ENCODE results near the gene CREB3L2. TPM values are rescaled to one million over a fixed set of nuclear protein-coding genes. Genes with fewer than 3 reads are reported as not detected.
"Not testable (repeated sequence)": the region's sequence is repeated elsewhere in the genome, so short reads cannot be mapped to it uniquely, and the experiment has no call there.

The CREB3L2 gene
- total and polyA plus RNA-seq, 11 donors: 4.0 to 40.6 (median 21.8) TPM

DNA sequence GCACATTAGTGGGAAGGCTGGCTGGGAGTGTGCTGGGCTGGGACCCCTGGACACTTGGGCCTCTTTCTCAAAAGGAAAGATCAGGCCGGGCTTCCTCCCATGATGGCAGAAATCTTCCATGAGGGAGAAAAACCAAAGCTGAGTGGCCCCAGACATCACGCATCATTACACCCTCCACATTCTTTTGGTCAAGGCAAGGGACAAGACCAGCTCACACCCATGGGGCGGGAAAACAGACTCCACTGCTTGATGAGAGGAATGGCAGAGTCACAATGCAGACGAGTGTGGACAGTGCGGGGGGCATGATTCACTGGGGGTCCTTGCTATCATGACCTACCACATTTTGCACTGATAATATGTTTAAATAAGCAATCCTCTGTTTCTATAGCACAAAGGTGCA, 73.3 kb downstream of the CREB3L2 start:
- peaks cover 0 to 46% (median 22%) of the 10 kb centered on the region in 12 donors for H3K4me1 ChIP-seq

GRCh38 chr7:137927386-137927785, 74.5 kb downstream of the CREB3L2 start:
- Histone ChIP-seq H3K4me1 (peaks cover 0 to 33% (median 11%) of the 10 kb centered on the region in 12 donors), H3K27me3 (no peaks in the 10 kb centered on the region), H3K36me3 (peaks cover 0 to 49% (median 26%) of the 10 kb centered on the region in 9 donors), H3K9me3 (no peaks in the 10 kb centered on the region), H3K4me3 (no peak overlapping the region), H3K27ac (no peak overlapping the region)
- no peak for TF ChIP-seq CTCF (IDR thresholded peaks at IDR 0.05)
- no peak for TF ChIP-seq POLR2A (IDR thresholded peaks at IDR 0.05)
- DNase-seq (no peak), ATAC-seq (no peak)
- intact Hi-C loops (cut with DNase I): no loop called here

More for the DNA sequence above, 73.3 kb downstream of the CREB3L2 start:
- Histone ChIP-seq H3K27ac (no peak overlapping the region), H3K27me3 (no peaks in the 10 kb centered on the region), H3K36me3 (peaks cover 0 to 42% (median 21%) of the 10 kb centered on the region in 9 donors), H3K9me3 (no peaks in the 10 kb centered on the region), H3K4me3 (no peak overlapping the region)
- ATAC-seq (no peak), DNase-seq (no peak)
- 97 to 100% (median 98%) methylated on average over 5 of the region's 5 CpGs for WGBS, 4 donors
- TF ChIP-seq POLR2A (IDR thresholded peaks at IDR 0.05) (no peak), CTCF (IDR thresholded peaks at IDR 0.05) (no peak)
- intact Hi-C loops (cut with DNase I): no loop called here

DNA sequence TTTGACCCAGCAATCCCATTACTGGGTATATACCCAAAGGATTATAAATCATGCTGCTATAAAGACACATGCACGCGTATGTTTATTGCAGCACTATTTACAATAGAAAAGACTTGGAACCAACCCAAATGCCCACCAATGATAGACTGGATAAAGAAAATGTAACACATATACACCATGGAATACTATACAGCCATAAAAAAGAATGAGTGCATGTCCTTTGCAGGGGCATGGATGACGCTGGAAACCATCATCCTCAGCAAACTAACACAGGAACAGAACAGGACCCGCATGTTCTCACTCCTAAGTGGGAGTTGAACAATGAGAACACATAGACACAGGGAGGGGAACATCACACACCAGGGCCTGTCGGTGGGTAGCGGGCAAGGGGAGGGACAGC, 75.7 kb downstream of the CREB3L2 start:
- H3K27ac ChIP-seq; H3K9me3 ChIP-seq; intact Hi-C loops (cut with DNase I); DNase-seq; H3K4me3 ChIP-seq; H3K27me3 ChIP-seq; ATAC-seq: not testable (repeated sequence)
- peaks cover 0 to 49% (median 26%) of the 10 kb centered on the region in 9 donors for H3K36me3 ChIP-seq
- WGBS, 4 donors: 96 to 99% (median 98%) methylated on average over 6 of the region's 6 CpGs
- peaks cover 0 to 31% (median 12%) of the 10 kb centered on the region in 12 donors for H3K4me1 ChIP-seq

GRCh38 chr7:137925754-137926153, 76.1 kb downstream of the CREB3L2 start:
- TF ChIP-seq CTCF (IDR thresholded peaks at IDR 0.05) (no peak), POLR2A (IDR thresholded peaks at IDR 0.05) (no peak)
- Histone ChIP-seq H3K4me3 (no peak overlapping the region), H3K27me3 (no peaks in the 10 kb centered on the region), H3K4me1 (peaks cover 0 to 29% (median 12%) of the 10 kb centered on the region in 12 donors), H3K36me3 (peaks cover 0 to 49% (median 26%) of the 10 kb centered on the region in 9 donors), H3K27ac (no peak overlapping the region), H3K9me3 (no peaks in the 10 kb centered on the region)
- DNase-seq: no peak
- intact Hi-C loops (cut with DNase I): no loop called here
- 51 to 79% (median 60%) methylated on average over 4 of the region's 4 CpGs for WGBS, 4 donors
- ATAC-seq: peak in 3 of 4 donors; percentile 34 to 59 (median 47)

GRCh38 chr7:137925091-137925490, 76.8 kb downstream of the CREB3L2 start:
- Histone ChIP-seq H3K4me3 (no peak overlapping the region), H3K9me3 (no peaks in the 10 kb centered on the region), H3K27me3 (no peaks in the 10 kb centered on the region), H3K36me3 (peaks cover 0 to 49% (median 26%) of the 10 kb centered on the region in 9 donors), H3K4me1 (peaks cover 0 to 33% (median 9%) of the 10 kb centered on the region in 12 donors), H3K27ac (no peak overlapping the region)
- DNase-seq: no peak
- no peak for ATAC-seq
- intact Hi-C loops (cut with DNase I): no loop called here
- no peak for TF ChIP-seq POLR2A (IDR thresholded peaks at IDR 0.05)
- TF ChIP-seq CTCF (IDR thresholded peaks at IDR 0.05): no peak
